Trophoblast cell (in vitro differentiated cells and primary cell): ENCODE measurements around the gene PRPS2.

Experiments used
- DNase-seq, 2 donors: peaks; one replicate each; pipeline ENCODE4 v3.0.0-alpha.2; 2016
- H2AFZ ChIP-seq: 2 replicates; pipeline ENCODE4 v1.6.1; 2013; ENCODE audit warnings: low read length, moderate library complexity, mild to moderate bottlenecking; ENCODE audit not compliant: insufficient read depth, poor library complexity
- H2AK5ac ChIP-seq: 2 replicates; pipeline ENCODE4 v1.6.1; 2013; ENCODE audit warnings: mild to moderate bottlenecking, low read length
- H2BK120ac ChIP-seq: 2 replicates; pipeline ENCODE4 v1.6.1; 2013; ENCODE audit warnings: low read length, mild to moderate bottlenecking, moderate library complexity; ENCODE audit not compliant: insufficient read depth, poor library complexity
- H2BK12ac ChIP-seq: 2 replicates; pipeline ENCODE4 v1.6.1; 2013; ENCODE audit warnings: mild to moderate bottlenecking, low read length, moderate library complexity
- H2BK5ac ChIP-seq: 2 replicates; pipeline ENCODE4 v1.6.1; 2013; ENCODE audit warnings: low read length, low read depth, moderate library complexity, mild to moderate bottlenecking; ENCODE audit not compliant: poor library complexity
- H3K14ac ChIP-seq: 2 replicates; pipeline ENCODE4 v1.6.1; 2013; ENCODE audit warnings: mild to moderate bottlenecking, low read length
- H3K18ac ChIP-seq: 2 replicates; pipeline ENCODE4 v1.6.1; 2013; ENCODE audit warnings: mild to moderate bottlenecking, low read length
- H3K23ac ChIP-seq: 2 replicates; pipeline ENCODE4 v1.6.1; 2013; ENCODE audit warnings: low read length
- H3K27ac ChIP-seq: 2 replicates; pipeline ENCODE4 v1.5.1; 2013; ENCODE audit warnings: low read depth, mild to moderate bottlenecking, inconsistent platforms, low read length, moderate library complexity
- H3K27me3 ChIP-seq: 2 replicates; pipeline ENCODE4 v1.6.1; 2013; ENCODE audit warnings: inconsistent platforms, mild to moderate bottlenecking, low read length, moderate library complexity; ENCODE audit not compliant: insufficient read depth
- H3K36me3 ChIP-seq, 2 experiments: 1 replicate in 1 of 2; 2 replicates in 1 of 2; pipeline ENCODE4 v1.6.1; 2013; ENCODE audit warnings: low read length in 2 of 2, mild to moderate bottlenecking in 2 of 2, moderate library complexity in 1 of 2; ENCODE audit not compliant: insufficient read depth in 2 of 2, control insufficient read depth in 1 of 2
- H3K4ac ChIP-seq: 2 replicates; pipeline ENCODE4 v1.6.1; 2013; ENCODE audit warnings: low read depth, mild to moderate bottlenecking, low read length, moderate library complexity
- H3K4me1 ChIP-seq, 2 experiments: 1 replicate in 1 of 2; 2 replicates in 1 of 2; pipeline ENCODE4 v1.6.1; 2013; ENCODE audit warnings: low read length in 2 of 2, mild to moderate bottlenecking in 2 of 2, moderate library complexity in 1 of 2; ENCODE audit not compliant: insufficient read depth in 2 of 2, control insufficient read depth in 1 of 2
- H3K4me2 ChIP-seq: 2 replicates; pipeline ENCODE4 v1.6.1; 2013; ENCODE audit warnings: inconsistent platforms, mild to moderate bottlenecking, low read length, moderate library complexity
- H3K4me3 ChIP-seq: 2 replicates; pipeline ENCODE4 v1.5.1; 2013; ENCODE audit warnings: mild to moderate bottlenecking, low read depth, low read length, inconsistent platforms
- H3K79me1 ChIP-seq: one replicate; pipeline ENCODE4 v1.6.1; 2013; ENCODE audit warnings: low read length
- H3K79me2 ChIP-seq: 2 replicates; pipeline ENCODE4 v1.6.1; 2013; ENCODE audit warnings: low read length, mild to moderate bottlenecking; ENCODE audit not compliant: control insufficient read depth, insufficient read depth, poor library complexity
- H3K9ac ChIP-seq: 2 replicates; pipeline ENCODE4 v1.6.1; 2013; ENCODE audit warnings: mild to moderate bottlenecking, low read length
- H3K9me3 ChIP-seq: 2 replicates; pipeline ENCODE4 v1.6.1; 2013; ENCODE audit warnings: low read depth, mild to moderate bottlenecking, control low read depth, inconsistent platforms, low read length; ENCODE audit not compliant: insufficient read depth
- H4K12ac ChIP-seq: 2 replicates; pipeline ENCODE4 v1.6.1; 2013; ENCODE audit warnings: low read depth, mild to moderate bottlenecking, low read length, moderate library complexity
- H4K8ac ChIP-seq: 2 replicates; pipeline ENCODE4 v1.6.1; 2013; ENCODE audit warnings: low read depth, mild to moderate bottlenecking, low read length, moderate library complexity
- H4K91ac ChIP-seq: one replicate; pipeline ENCODE4 v1.6.1; 2013; ENCODE audit warnings: low read depth, mild to moderate bottlenecking, low read length, moderate library complexity
- WGBS: extraction: QIAGEN DNeasy Blood & Tissue Kit; methylation state at CpG from one replicate; pipeline ENCODE4 v1.1.7; 2013; ENCODE audit warnings: missing lambda C conversion rate; ENCODE audit not compliant: insufficient read length, insufficient coverage; ENCODE audit errors: extremely low coverage; 5-methylcytosine and 5-hydroxymethylcytosine counted together

The PRPS2 gene

GRCh38 chrX:12871257-12871656, 80.0 kb downstream of the PRPS2 start:
- no peaks in the 10 kb centered on the region for H3K27me3 ChIP-seq
- H4K91ac ChIP-seq, result peak overlapping the region; percentile 68
- no peak overlapping the region for H3K27ac ChIP-seq
- peak overlapping the region; percentile 76 for H2BK12ac ChIP-seq
- H2BK120ac ChIP-seq, result peak overlapping the region; percentile 38
- no CpG with 5 or more reads among the region's 6 CpGs for WGBS
- H3K4me3 ChIP-seq, result no peak overlapping the region
- H2AK5ac ChIP-seq, result no peak overlapping the region
- no peaks in the 10 kb centered on the region for H3K79me2 ChIP-seq
- no peak overlapping the region for H4K12ac ChIP-seq
- peak overlapping the region; percentile 40 for H2BK5ac ChIP-seq
- peak overlapping the region; percentile 5 for H3K14ac ChIP-seq
- no peak overlapping the region for H2AFZ ChIP-seq
- peak overlapping the region; percentile 16 for H4K8ac ChIP-seq
- DNase-seq, result no peak
- H3K4ac ChIP-seq, result no peak overlapping the region
- H3K9ac ChIP-seq, result no peak overlapping the region
- H3K4me1 ChIP-seq, result peaks cover 4 to 13% of the 10 kb centered on the region in 2 experiments
- no peak overlapping the region for H3K18ac ChIP-seq
- no peak overlapping the region for H3K23ac ChIP-seq
- peaks cover 12% of the 10 kb centered on the region for H3K79me1 ChIP-seq
- no peaks in the 10 kb centered on the region for H3K36me3 ChIP-seq
- no peaks in the 10 kb centered on the region for H3K9me3 ChIP-seq
- H3K4me2 ChIP-seq, result no peak overlapping the region

GRCh38 chrX:12872741-12873140, 81.5 kb downstream of the PRPS2 start:
- Histone ChIP-seq H2BK12ac (no peak overlapping the region), H3K36me3 (no peaks in the 10 kb centered on the region), H2BK120ac (no peak overlapping the region), H3K79me1 (peaks cover 9% of the 10 kb centered on the region), H4K8ac (no peak overlapping the region), H3K4me2 (no peak overlapping the region), H2AFZ (no peak overlapping the region), H3K9me3 (no peaks in the 10 kb centered on the region), H3K9ac (no peak overlapping the region), H3K18ac (no peak overlapping the region), H3K4ac (no peak overlapping the region), H3K27ac (peak overlapping the region; percentile 70), H2BK5ac (peak overlapping the region; percentile 61), H3K23ac (no peak overlapping the region), H3K79me2 (no peaks in the 10 kb centered on the region), H4K91ac (no peak overlapping the region), H3K4me3 (no peak overlapping the region), H2AK5ac (no peak overlapping the region), H3K4me1 (peaks cover 4 to 16% of the 10 kb centered on the region in 2 experiments), H3K14ac (no peak overlapping the region), H4K12ac (no peak overlapping the region), H3K27me3 (no peaks in the 10 kb centered on the region)
- no peak for DNase-seq
- WGBS, result no CpG with 5 or more reads among the region's 4 CpGs
